Measurements from ENCODE around the gene TSPAN11. TPM values are rescaled to one million over a fixed set of nuclear protein-coding genes. Genes with fewer than 3 reads are reported as not detected.

TSPAN11 gene
- total and polyA plus RNA-seq, 2 donors = 4.1 to 18.3 TPM

DNA sequence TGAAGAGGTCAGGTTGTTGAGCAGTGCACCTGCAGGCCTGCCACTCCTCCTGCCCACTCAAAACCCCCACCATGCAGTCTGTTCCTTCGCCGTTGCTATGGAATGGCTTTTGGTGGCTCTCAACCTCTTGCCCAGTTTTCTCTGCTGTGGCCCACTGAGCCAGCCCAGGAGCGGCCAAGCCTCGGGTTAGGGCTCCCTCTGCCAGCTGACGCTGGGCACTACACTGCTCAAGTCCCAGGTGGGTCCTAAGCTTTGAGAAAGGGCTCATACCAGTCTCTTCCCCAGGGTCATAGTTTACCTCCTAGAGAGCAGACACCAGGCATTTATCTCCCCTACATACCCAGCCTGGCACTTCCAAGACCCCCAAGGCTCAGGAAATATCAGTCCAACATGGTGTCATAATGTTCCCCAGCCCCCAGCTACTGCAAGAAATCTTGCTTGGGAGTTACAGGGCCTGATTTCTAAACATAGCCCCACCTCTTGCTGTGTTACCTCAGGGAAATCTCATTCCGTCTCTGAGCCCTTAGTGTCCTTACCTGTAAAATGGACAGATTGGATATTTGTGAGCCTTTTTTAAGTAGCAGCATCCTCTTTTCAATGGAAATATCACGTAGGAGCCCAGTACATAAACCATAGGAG lies 59.4 kb downstream of the TSPAN11 start:
- Histone ChIP-seq H3K27ac (ENCODE audit: low read depth) (no peak overlapping the region), H3K4me3 (ENCODE audit: low read depth, low read length) (no peak overlapping the region), H3K4me1 (ENCODE audit: insufficient read depth) (no peaks in the 10 kb centered on the region), H3K36me3 (ENCODE audit: insufficient read depth) (no peaks in the 10 kb centered on the region)
- WGBS = 50% methylated on average over 7 of the region's 7 CpGs
- DNase-seq (ENCODE audit: extremely low spot score) = no peak

- H3K36me3 ChIP-seq (ENCODE audit: insufficient read depth) = no peaks in the 10 kb centered on the region
- DNase-seq (ENCODE audit: extremely low spot score) = no peak
- no peaks in the 10 kb centered on the region for H3K4me1 ChIP-seq (ENCODE audit: insufficient read depth)
- 95% methylated on average over 9 of the region's 9 CpGs for WGBS
- H3K4me3 ChIP-seq (ENCODE audit: low read depth, low read length) = no peak overlapping the region
- H3K27ac ChIP-seq (ENCODE audit: low read depth) = no peak overlapping the region
These were observed 61.5 kb downstream of the TSPAN11 start for GRCh38 chr12:30988086-30988485.

DNA sequence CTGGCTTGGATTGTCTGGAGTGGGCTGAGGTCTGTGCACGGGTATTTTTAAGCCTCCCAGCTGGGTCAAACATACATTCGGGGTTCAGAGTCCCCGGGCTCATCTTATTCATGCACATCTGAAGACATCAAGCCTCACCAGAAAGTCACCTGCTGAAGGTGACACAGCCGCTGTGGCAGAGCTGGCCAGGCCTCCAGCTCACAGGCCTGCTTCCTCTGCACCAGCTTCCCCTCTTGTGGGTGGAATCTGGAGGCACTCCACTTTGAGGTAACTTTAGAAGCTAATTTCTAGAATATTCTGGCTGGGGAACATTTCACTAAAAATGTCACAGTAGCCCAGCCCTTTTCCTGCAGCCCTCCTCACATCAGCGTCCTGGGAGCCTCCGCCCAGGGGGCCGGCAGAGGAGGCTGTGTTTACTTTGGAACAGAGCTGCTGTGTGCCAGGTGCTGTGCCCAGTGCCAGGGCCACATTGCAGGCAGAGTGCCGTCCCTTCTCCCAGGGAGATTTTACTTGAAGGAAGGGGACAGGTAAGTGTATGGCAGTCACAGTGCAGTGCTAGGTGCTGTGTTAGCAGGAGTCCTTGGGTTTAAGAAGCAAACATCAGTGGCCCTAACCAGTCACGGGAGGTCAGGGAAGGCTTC lies 62.2 kb downstream of the TSPAN11 start:
- WGBS = 77% methylated on average over 9 of the region's 9 CpGs
- DNase-seq (ENCODE audit: extremely low spot score) = no peak
- no peak overlapping the region for H3K4me3 ChIP-seq (ENCODE audit: low read depth, low read length)
- H3K27ac ChIP-seq (ENCODE audit: low read depth) = no peak overlapping the region
- H3K4me1 ChIP-seq (ENCODE audit: insufficient read depth) = no peaks in the 10 kb centered on the region
- H3K36me3 ChIP-seq (ENCODE audit: insufficient read depth) = no peaks in the 10 kb centered on the region

DNA sequence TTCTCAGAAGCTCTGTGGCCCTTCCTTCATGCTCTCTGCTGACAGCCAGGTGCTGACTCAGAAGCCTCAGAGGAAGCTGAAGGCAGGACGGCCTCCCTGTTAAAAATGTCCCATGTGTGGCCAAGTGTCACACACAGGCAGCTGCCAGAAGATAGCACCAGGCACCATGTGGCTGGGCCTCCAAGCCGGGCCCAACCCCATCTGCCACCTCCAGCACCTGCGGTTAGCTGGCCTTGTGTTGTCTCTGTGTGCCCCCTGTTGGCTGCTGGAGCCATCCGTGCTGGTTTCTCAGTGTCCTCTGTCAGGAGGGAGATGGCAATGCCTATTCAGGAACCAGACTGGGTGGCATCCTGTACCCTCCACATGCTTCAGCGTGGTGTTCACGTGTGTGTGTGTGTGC lies 63.2 kb downstream of the TSPAN11 start:
- 59% methylated on average over 6 of the region's 6 CpGs for WGBS
- H3K4me1 ChIP-seq (ENCODE audit: insufficient read depth) = no peaks in the 10 kb centered on the region
- no peak overlapping the region for H3K27ac ChIP-seq (ENCODE audit: low read depth)
- H3K4me3 ChIP-seq (ENCODE audit: low read depth, low read length) = no peak overlapping the region
- no peaks in the 10 kb centered on the region for H3K36me3 ChIP-seq (ENCODE audit: insufficient read depth)
- no peak for DNase-seq (ENCODE audit: extremely low spot score)

GRCh38 chr12:30990316-30990715 lies 63.8 kb downstream of the TSPAN11 start:
- no peak for DNase-seq (ENCODE audit: extremely low spot score)
- Histone ChIP-seq H3K36me3 (ENCODE audit: insufficient read depth) (no peaks in the 10 kb centered on the region), H3K4me1 (ENCODE audit: insufficient read depth) (no peaks in the 10 kb centered on the region), H3K4me3 (ENCODE audit: low read depth, low read length) (no peak overlapping the region), H3K27ac (ENCODE audit: low read depth) (no peak overlapping the region)
- WGBS = 86% methylated on average over 10 of the region's 10 CpGs

DNA sequence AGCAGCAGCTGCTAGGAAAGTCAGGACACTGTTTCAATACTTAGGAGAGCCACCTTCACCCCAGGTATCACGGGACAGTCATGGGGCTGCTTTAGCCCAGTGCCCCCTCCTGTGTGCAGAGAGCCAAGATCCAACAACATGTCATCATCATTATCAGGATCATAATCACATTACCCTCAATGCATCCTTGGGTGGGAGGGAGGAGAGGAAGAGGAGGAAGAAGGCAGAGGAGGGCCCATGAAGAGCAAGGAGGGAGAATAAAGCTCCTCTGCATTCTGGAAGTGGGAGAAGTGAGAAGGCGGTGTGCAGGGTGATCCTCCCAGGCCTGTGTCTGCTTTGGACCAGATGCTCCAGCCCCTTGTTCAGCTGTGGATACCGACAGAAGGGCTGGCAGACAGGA lies 64.2 kb downstream of the TSPAN11 start:
- no peaks in the 10 kb centered on the region for H3K4me1 ChIP-seq (ENCODE audit: insufficient read depth)
- H3K36me3 ChIP-seq (ENCODE audit: insufficient read depth) = no peaks in the 10 kb centered on the region
- H3K27ac ChIP-seq (ENCODE audit: low read depth) = no peak overlapping the region
- 91% methylated on average over 3 of the region's 3 CpGs for WGBS
- DNase-seq (ENCODE audit: extremely low spot score) = no peak
- H3K4me3 ChIP-seq (ENCODE audit: low read depth, low read length) = no peak overlapping the region

DNA sequence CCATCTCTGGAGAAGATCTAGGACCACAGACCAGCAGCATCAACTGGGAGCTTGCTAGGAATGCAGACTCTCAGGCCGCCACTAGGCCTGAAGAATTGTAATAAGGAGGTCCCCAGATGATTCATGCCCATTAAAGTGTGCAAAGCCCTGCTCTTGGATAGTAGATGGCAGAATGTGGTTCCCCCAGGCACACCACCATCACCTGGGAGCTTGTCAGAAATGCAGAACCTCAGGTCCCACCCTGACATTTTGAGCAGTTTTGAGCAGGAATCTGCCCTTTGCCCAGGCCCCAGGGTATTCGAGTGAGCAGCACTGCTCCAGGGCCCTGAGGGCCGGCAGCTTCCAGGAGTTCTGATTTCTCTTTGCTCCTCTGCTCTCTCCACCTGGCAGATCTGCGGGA lies 64.9 kb downstream of the TSPAN11 start:
- no peak for DNase-seq (ENCODE audit: extremely low spot score)
- H3K4me3 ChIP-seq (ENCODE audit: low read depth, low read length) = no peak overlapping the region
- H3K4me1 ChIP-seq (ENCODE audit: insufficient read depth) = no peaks in the 10 kb centered on the region
- H3K27ac ChIP-seq (ENCODE audit: low read depth) = no peak overlapping the region
- 96% methylated on average over 4 of the region's 4 CpGs for WGBS
- no peaks in the 10 kb centered on the region for H3K36me3 ChIP-seq (ENCODE audit: insufficient read depth)

- no peaks in the 10 kb centered on the region for H3K4me1 ChIP-seq (ENCODE audit: insufficient read depth)
- no peaks in the 10 kb centered on the region for H3K36me3 ChIP-seq (ENCODE audit: insufficient read depth)
- DNase-seq (ENCODE audit: extremely low spot score) = no peak
- no peak overlapping the region for H3K27ac ChIP-seq (ENCODE audit: low read depth)
- WGBS = 93% methylated on average over 4 of the region's 4 CpGs
- H3K4me3 ChIP-seq (ENCODE audit: low read depth, low read length) = no peak overlapping the region
These were observed 65.8 kb downstream of the TSPAN11 start for GRCh38 chr12:30992381-30992780.

GRCh38 chr12:30993766-30994165 lies 67.2 kb downstream of the TSPAN11 start:
- Histone ChIP-seq H3K36me3 (ENCODE audit: insufficient read depth) (no peaks in the 10 kb centered on the region), H3K27ac (ENCODE audit: low read depth) (no peak overlapping the region)
- 90% methylated on average over 4 of the region's 4 CpGs for WGBS

GRCh38 chr12:30994274-30994673 lies 67.7 kb downstream of the TSPAN11 start:
- Histone ChIP-seq H3K27ac (ENCODE audit: low read depth) (no peak overlapping the region), H3K4me3 (ENCODE audit: low read depth, low read length) (no peak overlapping the region), H3K4me1 (ENCODE audit: insufficient read depth) (no peaks in the 10 kb centered on the region), H3K36me3 (ENCODE audit: insufficient read depth) (no peaks in the 10 kb centered on the region)
- DNase-seq (ENCODE audit: extremely low spot score) = no peak
- 84% methylated on average over 13 of the region's 13 CpGs for WGBS

More at GRCh38 chr12:30993766-30994165, 67.2 kb downstream of the TSPAN11 start:
- no peaks in the 10 kb centered on the region for H3K4me1 ChIP-seq (ENCODE audit: insufficient read depth)
- H3K4me3 ChIP-seq (ENCODE audit: low read depth, low read length) = no peak overlapping the region
- DNase-seq (ENCODE audit: extremely low spot score) = no peak

DNA sequence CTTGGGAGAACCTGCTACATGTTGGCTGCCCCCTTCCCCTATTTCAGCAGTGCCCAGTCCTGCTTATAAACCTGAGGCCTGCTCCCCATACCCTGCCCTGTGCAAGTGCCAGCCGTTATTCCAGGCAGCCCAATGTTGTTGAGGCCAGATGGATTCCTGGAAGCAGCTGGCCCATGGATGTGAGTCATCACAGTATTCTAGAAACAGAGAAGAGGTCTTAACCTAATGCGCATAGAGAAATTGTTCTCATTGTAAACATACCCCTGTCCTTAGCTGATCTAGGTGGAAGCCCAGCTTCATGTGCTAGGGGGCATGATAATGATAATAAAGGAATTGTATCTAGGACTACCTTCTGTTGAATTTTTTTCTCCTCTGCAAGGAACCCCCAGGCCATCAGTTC lies 69.7 kb downstream of the TSPAN11 start:
- no peak overlapping the region for H3K4me3 ChIP-seq (ENCODE audit: low read depth, low read length)
- no peaks in the 10 kb centered on the region for H3K36me3 ChIP-seq (ENCODE audit: insufficient read depth)
- no peak for DNase-seq (ENCODE audit: extremely low spot score)
- no peaks in the 10 kb centered on the region for H3K4me1 ChIP-seq (ENCODE audit: insufficient read depth)
- H3K27ac ChIP-seq (ENCODE audit: low read depth) = no peak overlapping the region
- WGBS = 51% methylated on average over 2 of the region's 2 CpGs

DNA sequence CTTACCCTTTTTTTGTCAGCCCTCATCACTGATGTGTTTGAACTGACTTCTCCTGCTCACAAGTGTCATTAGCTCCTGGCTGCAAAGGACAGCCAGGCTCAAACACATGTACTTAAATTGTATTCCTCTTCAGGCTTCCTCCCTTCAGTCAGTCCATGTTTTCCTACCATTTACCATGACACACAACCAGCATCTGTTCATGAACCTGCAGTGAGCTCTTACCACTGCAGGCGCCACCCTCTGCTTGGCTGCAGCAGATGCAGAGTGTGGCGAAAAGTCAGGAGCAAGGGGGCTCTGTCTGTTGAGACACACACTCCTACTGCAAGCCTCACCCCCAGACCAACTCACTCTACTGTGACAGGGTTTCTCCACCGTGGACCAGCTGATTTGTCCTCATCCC lies 70.2 kb downstream of the TSPAN11 start:
- WGBS = 92% methylated on average over 3 of the region's 3 CpGs
- Histone ChIP-seq H3K27ac (ENCODE audit: low read depth) (no peak overlapping the region), H3K4me1 (ENCODE audit: insufficient read depth) (no peaks in the 10 kb centered on the region), H3K36me3 (ENCODE audit: insufficient read depth) (no peaks in the 10 kb centered on the region), H3K4me3 (ENCODE audit: low read depth, low read length) (no peak overlapping the region)
- no peak for DNase-seq (ENCODE audit: extremely low spot score)

GRCh38 chr12:30997685-30998440 lies 71.3 kb downstream of the TSPAN11 start:
- Histone ChIP-seq H3K36me3 (ENCODE audit: insufficient read depth) (no peaks in the 10 kb centered on the region), H3K4me3 (ENCODE audit: low read depth, low read length) (no peak overlapping the region), H3K4me1 (ENCODE audit: insufficient read depth) (no peaks in the 10 kb centered on the region), H3K27ac (ENCODE audit: low read depth) (no peak overlapping the region)
- 93% methylated on average over 7 of the region's 7 CpGs for WGBS
- DNase-seq (ENCODE audit: extremely low spot score) = no peak

- H3K4me3 ChIP-seq (ENCODE audit: low read depth, low read length) = no peak overlapping the region
- no peaks in the 10 kb centered on the region for H3K36me3 ChIP-seq (ENCODE audit: insufficient read depth)
- 96% methylated on average over 6 of the region's 6 CpGs for WGBS
- H3K27ac ChIP-seq (ENCODE audit: low read depth) = no peak overlapping the region
- DNase-seq (ENCODE audit: extremely low spot score) = no peak
- no peaks in the 10 kb centered on the region for H3K4me1 ChIP-seq (ENCODE audit: insufficient read depth)
These were observed 72.5 kb downstream of the TSPAN11 start for GRCh38 chr12:30999011-30999410.

Data from urinary bladder (tissue), 4 donors.